Endothelial cell of umbilical vein (primary cell): ENCODE measurements around the gene DPH2. TPM values are rescaled to one million over a fixed set of nuclear protein-coding genes. Genes with fewer than 3 reads are reported as not detected.

Experiments used
- BruUV-seq: library from RNA; stranded (reverse); fragments of 400-500 nt; replicated peaks from 2 replicates; lab custom pipeline; 2021; lab: Mats Ljungman, UMichigan
- CTCF ChIA-PET: fragments of 300-600, 350-600 bp; sonication (Branson Sonifier 250); formaldehyde crosslinking; loops from one replicate; lab custom pipeline; 2021; ENCODE audit warnings: antibody characterized with exemption, inconsistent platforms; lab: Charles Lee
- POLR2A ChIA-PET: fragments of 300-600, 350-600 bp; sonication (Branson Sonifier 250); formaldehyde crosslinking; loops from one replicate; lab custom pipeline; 2021; ENCODE audit warnings: antibody characterized with exemption, inconsistent platforms; lab: Charles Lee
- DNase-seq: peaks from one replicate; pipeline ENCODE4 v3.0.0-alpha.2; 2011; ENCODE audit warnings: low read depth, low spot score
- FAIRE-seq: peaks from 2 replicates; lab custom pipeline; 2011; peaks lifted over from hg19 to GRCh38; lab: Jason Lieb, UNC
- H2AFZ ChIP-seq: 2 replicates; pipeline ENCODE4 v1.6.0; 2012; ENCODE audit warnings: low read depth, low read length, control low read depth, inconsistent platforms
- H3K27ac ChIP-seq: 2 replicates; pipeline ENCODE4 v1.5.1; 2011; ENCODE audit warnings: low read depth, mild to moderate bottlenecking, control low read depth, low read length, moderate library complexity; ENCODE audit not compliant: insufficient read depth
- H3K27me3 ChIP-seq, 2 experiments: 2 replicates each; pipeline versions ENCODE4 v1.6.0 to v1.6.1; 2011; ENCODE audit warnings: low read length in 2 of 2, mixed read lengths in 1 of 2; ENCODE audit not compliant: control insufficient read depth in 2 of 2, insufficient read depth in 2 of 2
- H3K36me3 ChIP-seq, 2 experiments: 2 replicates in 1 of 2; 3 replicates in 1 of 2; pipeline ENCODE4 v1.5.1; 2011; ENCODE audit warnings: low read length in 2 of 2, mild to moderate bottlenecking in 1 of 2, moderate library complexity in 1 of 2; ENCODE audit not compliant: control insufficient read depth in 2 of 2, insufficient read depth in 2 of 2; ENCODE audit errors: extremely low read depth in 1 of 2
- H3K4me1 ChIP-seq: 3 replicates; pipeline ENCODE4 v1.5.1; 2011; ENCODE audit warnings: mild to moderate bottlenecking, low read length; ENCODE audit not compliant: control insufficient read depth, insufficient read depth; ENCODE audit errors: extremely low read depth
- H3K4me2 ChIP-seq: 2 replicates; pipeline ENCODE4 v1.6.1; 2011; ENCODE audit warnings: low read length, control low read depth, mixed read lengths; ENCODE audit not compliant: insufficient read depth
- H3K4me3 ChIP-seq, 3 experiments: fragments of 200-600 bp in 1 of 3; sonication (generic), shearing (Covaris generic) in 1 of 3; replicated peaks in 1 of 3; 2 replicates each; pipeline ENCODE4 v1.5.1; 2011 to 2016; ENCODE audit warnings: control low read depth in 3 of 3, low read length in 3 of 3, mild to moderate bottlenecking in 2 of 3, inconsistent platforms in 1 of 3, low read depth in 1 of 3, moderate library complexity in 1 of 3; ENCODE audit not compliant: insufficient read depth in 1 of 3
- H3K79me2 ChIP-seq: 2 replicates; pipeline ENCODE4 v1.6.0; 2012; ENCODE audit warnings: low read length, inconsistent platforms; ENCODE audit not compliant: control insufficient read depth, insufficient read depth
- H3K9ac ChIP-seq: replicated peaks from 2 replicates; pipeline ENCODE3; 2011; ENCODE audit warnings: low read length, control low read depth; ENCODE audit not compliant: insufficient read depth; ENCODE audit errors: extremely low read depth
- H3K9me1 ChIP-seq: replicated peaks from 3 replicates; pipeline ENCODE4 v1.6.0; 2011; ENCODE audit warnings: mild to moderate bottlenecking, low read length; ENCODE audit not compliant: control insufficient read depth, insufficient read depth; ENCODE audit errors: extremely low read depth
- H3K9me3 ChIP-seq: replicated peaks from 2 replicates; pipeline ENCODE4 v1.5.1; 2012; ENCODE audit warnings: low read length, inconsistent platforms; ENCODE audit not compliant: control insufficient read depth, insufficient read depth
- H4K20me1 ChIP-seq: replicated peaks from 2 replicates; pipeline ENCODE3; 2011; ENCODE audit warnings: mild to moderate bottlenecking, low read length; ENCODE audit not compliant: control insufficient read depth, insufficient read depth; ENCODE audit errors: extremely low read depth
- EZH2 ChIP-seq: IDR thresholded peaks from 2 replicates; pipeline ENCODE4 v1.6.1; 2012; ENCODE audit warnings: borderline replicate concordance, low read depth, mild to moderate bottlenecking, moderate library complexity, low read length, inconsistent platforms; ENCODE audit not compliant: severe bottlenecking
- FOS ChIP-seq: IDR thresholded peaks from 2 replicates; pipeline ENCODE4 v1.6.1; 2011; ENCODE audit warnings: mild to moderate bottlenecking, low read length, moderate library complexity, borderline replicate concordance; ENCODE audit not compliant: insufficient read depth
- GATA2 ChIP-seq: IDR thresholded peaks from 2 replicates; pipeline ENCODE4 v1.7.0; 2011; ENCODE audit warnings: low read depth, mild to moderate bottlenecking, moderate library complexity, mixed read lengths, low read length; ENCODE audit not compliant: insufficient read length, insufficient read depth
- JUN ChIP-seq: IDR thresholded peaks from 2 replicates; pipeline ENCODE4 v1.6.1; 2011; ENCODE audit warnings: borderline replicate concordance, low read depth; ENCODE audit not compliant: insufficient read length, insufficient read depth
- MYC ChIP-seq: IDR thresholded peaks from one replicate; pipeline ENCODE4 v1.6.1; 2011; ENCODE audit warnings: mild to moderate bottlenecking, low read depth, low read length
- POLR2A ChIP-seq: IDR thresholded peaks from 2 replicates; pipeline ENCODE4 v1.6.1; 2012; ENCODE audit warnings: low read depth, mild to moderate bottlenecking, control low read depth, low read length
- POLR2AphosphoS5 ChIP-seq: IDR thresholded peaks from 2 replicates; pipeline ENCODE4 v1.6.1; 2012; ENCODE audit warnings: low read depth, mild to moderate bottlenecking, control low read depth, low read length, moderate library complexity; ENCODE audit not compliant: insufficient read depth
- dilution Hi-C: fragments of 300-500 bp; cut with MboI; formaldehyde crosslinking; loops from one replicate; pipeline ENCODE4 v1.15.0; 2019; ENCODE audit warnings: low sequenced_read_pairs; ENCODE audit not compliant: extremely low pct_ligation_motif_present
- intact Hi-C: fragments of 100-400 bp; cut with micrococcal nuclease; formaldehyde crosslinking; loops from one replicate; pipeline ENCODE4 v1.10.0; 2022
- polyA plus RNA-seq, 4 experiments: library from polyadenylated mRNA; depleted of rRNA in 3 of 4; stranded (reverse) in 3 of 4; unstranded in 1 of 4; fragments of >200 nt; gene quantifications; 2 replicates each; pipeline versions ENCODE4 v1.2.1 to v1.2.3, GENCODE V29; 2011 to 2012; ENCODE audit warnings: missing spikeins in 1 of 4
- total RNA-seq: library from RNA; stranded (reverse); gene quantifications from 2 replicates; pipeline ENCODE4 v1.2.3, GENCODE V29; 2021
- TF ChIP-seq, protein P1 (sequence below): IDR thresholded peaks from 2 replicates; pipeline ENCODE4 v1.6.1; 2011; ENCODE audit not compliant: insufficient read depth, insufficient read length
- TF ChIP-seq, protein P2 (sequence below), 2 donors: IDR thresholded peaks; 1 replicate in 1 of 2; 2 replicates in 1 of 2; pipeline ENCODE4 v1.5.1; 2011; ENCODE audit warnings: low read length in 2 of 2, mild to moderate bottlenecking in 2 of 2, moderate library complexity in 2 of 2, control low read depth in 1 of 2, inconsistent platforms in 1 of 2, low read depth in 1 of 2; ENCODE audit not compliant: insufficient read depth in 1 of 2; ENCODE audit errors: extremely low read depth in 1 of 2

DPH2 gene
- total and polyA plus RNA-seq, 2 donors (not counting 3 experiments of a cell fraction or from before 2014, with no cell fraction given) = 28.1 to 59.1 TPM

GRCh38 chr1:43992232-43992995 lies 22.6 kb downstream of the DPH2 start:
- intact Hi-C loops (loop anchor here (5.0 kb wide), 2 partner anchors 40 to 230 kb away; partner anchors contain the start of gene SLC6A9), dilution Hi-C loops (no loop called here)
- Histone ChIP-seq H3K27me3 (no peaks in the 10 kb centered on the region), H3K9ac (no peak overlapping the region), H4K20me1 (no peaks in the 10 kb centered on the region), H3K4me3 (peak overlapping the region in 1 of 3 experiments; percentile 55), H3K9me3 (no peaks in the 10 kb centered on the region), H2AFZ (peak overlapping the region; percentile 58), H3K27ac (no peak overlapping the region), H3K4me2 (no peak overlapping the region), H3K9me1 (no peaks in the 10 kb centered on the region), H3K36me3 (no peaks in the 10 kb centered on the region), H3K79me2 (no peaks in the 10 kb centered on the region), H3K4me1 (peaks cover 7% of the 10 kb centered on the region)
- no TSS peak for BruUV-seq
- DNase-seq = no peak
- POLR2A ChIA-PET = no interaction called here
- no peak for TF ChIP-seq GATA2
- TF ChIP-seq MYC = no peak
- no peak for TF ChIP-seq EZH2
- TF ChIP-seq JUN = no peak
- TF ChIP-seq, protein P1, sequence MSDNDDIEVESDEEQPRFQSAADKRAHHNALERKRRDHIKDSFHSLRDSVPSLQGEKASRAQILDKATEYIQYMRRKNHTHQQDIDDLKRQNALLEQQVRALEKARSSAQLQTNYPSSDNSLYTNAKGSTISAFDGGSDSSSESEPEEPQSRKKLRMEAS = no peak
- no peak for TF ChIP-seq POLR2AphosphoS5
- TF ChIP-seq FOS = no peak
- no peak for TF ChIP-seq POLR2A
- TF ChIP-seq, protein P2, sequence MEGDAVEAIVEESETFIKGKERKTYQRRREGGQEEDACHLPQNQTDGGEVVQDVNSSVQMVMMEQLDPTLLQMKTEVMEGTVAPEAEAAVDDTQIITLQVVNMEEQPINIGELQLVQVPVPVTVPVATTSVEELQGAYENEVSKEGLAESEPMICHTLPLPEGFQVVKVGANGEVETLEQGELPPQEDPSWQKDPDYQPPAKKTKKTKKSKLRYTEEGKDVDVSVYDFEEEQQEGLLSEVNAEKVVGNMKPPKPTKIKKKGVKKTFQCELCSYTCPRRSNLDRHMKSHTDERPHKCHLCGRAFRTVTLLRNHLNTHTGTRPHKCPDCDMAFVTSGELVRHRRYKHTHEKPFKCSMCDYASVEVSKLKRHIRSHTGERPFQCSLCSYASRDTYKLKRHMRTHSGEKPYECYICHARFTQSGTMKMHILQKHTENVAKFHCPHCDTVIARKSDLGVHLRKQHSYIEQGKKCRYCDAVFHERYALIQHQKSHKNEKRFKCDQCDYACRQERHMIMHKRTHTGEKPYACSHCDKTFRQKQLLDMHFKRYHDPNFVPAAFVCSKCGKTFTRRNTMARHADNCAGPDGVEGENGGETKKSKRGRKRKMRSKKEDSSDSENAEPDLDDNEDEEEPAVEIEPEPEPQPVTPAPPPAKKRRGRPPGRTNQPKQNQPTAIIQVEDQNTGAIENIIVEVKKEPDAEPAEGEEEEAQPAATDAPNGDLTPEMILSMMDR (IDR thresholded peaks at IDR 0.05; ENCODE audit: extremely low read depth in 1 of 2, insufficient read depth in 1 of 2, low read depth in 1 of 2, low read length in 2 of 2) = no peak
- no peak for FAIRE-seq
- CTCF ChIA-PET = interaction anchor here (0.7 to 3.3 kb wide), 7 partner anchors 10 to 229 kb away, joined by 3 to 14 read pairs (median 5); no protein-coding TSS in a partner anchor
